Fibroblast of villous mesenchyme (primary cell): Measurements from ENCODE around the gene MGAT3. TPM values are rescaled to one million over a fixed set of nuclear protein-coding genes. Genes with fewer than 3 reads are reported as not detected.

ENCODE experiments used
- DNase-seq: peaks from one replicate; pipeline ENCODE4 v3.0.0-alpha.2; 2010; ENCODE audit warnings: low read depth
- H3K4me3 ChIP-seq: 2 replicates; pipeline ENCODE4 v1.5.1; 2011; ENCODE audit warnings: low read depth, mild to moderate bottlenecking, low read length
- CTCF ChIP-seq: IDR thresholded peaks from 2 replicates; pipeline ENCODE4 v1.5.1; 2012; ENCODE audit warnings: low read depth, mild to moderate bottlenecking, low read length; ENCODE audit not compliant: insufficient read depth
- total RNA-seq: library from RNA; depleted of rRNA; stranded (reverse); fragments of >200 nt; gene quantifications from 2 replicates; pipeline ENCODE4 v1.2.3, GENCODE V29; 2012

MGAT3 gene
- total RNA-seq, 1 donor = 1.3 TPM

- TF ChIP-seq CTCF = no peak
- no peak overlapping the region for H3K4me3 ChIP-seq
- DNase-seq = no peak
These were observed 67.4 kb downstream of the MGAT3 start for GRCh38 chr22:39524089-39524752.

- H3K4me3 ChIP-seq = no peak overlapping the region
- no peak for TF ChIP-seq CTCF
These were observed 68.2 kb downstream of the MGAT3 start for GRCh38 chr22:39524753-39525657.

GRCh38 chr22:39525658-39525975, 68.8 kb downstream of the MGAT3 start:
- no peak overlapping the region for H3K4me3 ChIP-seq
- no peak for TF ChIP-seq CTCF
- no peak for DNase-seq

More at GRCh38 chr22:39524753-39525657, 68.2 kb downstream of the MGAT3 start:
- DNase-seq = no peak

- no peak overlapping the region for H3K4me3 ChIP-seq
- no peak for DNase-seq
- TF ChIP-seq CTCF = no peak
These were observed 69.9 kb downstream of the MGAT3 start for GRCh38 chr22:39526736-39527171.

- no peak for DNase-seq
- no peak for TF ChIP-seq CTCF
- no peak overlapping the region for H3K4me3 ChIP-seq
These were observed 70.7 kb downstream of the MGAT3 start for GRCh38 chr22:39527481-39527961.

- no peak overlapping the region for H3K4me3 ChIP-seq
- no peak for TF ChIP-seq CTCF
- DNase-seq = peak; percentile 27
These were observed 71.4 kb downstream of the MGAT3 start for GRCh38 chr22:39528080-39528661.
